Loucy (cell line): ENCODE results near the gene THEMIS2.

Experiments
- CTCF ChIP-seq: fragments of 200-600 bp; sonication (generic); conservative IDR thresholded peaks from 2 replicates; pipeline ENCODE4 v1.5.1; 2014; ENCODE audit warnings: mild to moderate bottlenecking, antibody characterized with exemption, low read length
- EZH2phosphoT487 ChIP-seq: fragments of 200-600 bp; IDR thresholded peaks from 2 replicates; pipeline ENCODE4 v1.6.1; 2018; ENCODE audit warnings: antibody characterized with exemption, mild to moderate bottlenecking, moderate library complexity, borderline replicate concordance

- TF ChIP-seq CTCF (no peak), EZH2phosphoT487 (no peak)
Observed at GRCh38 chr1:27877115-27877416, 4.7 kb downstream of the THEMIS2 start.
